NK-92 (cell line): ENCODE measurements around the gene TNIP3.
"Not testable (repeated sequence)": the region's sequence is repeated elsewhere in the genome, so short reads cannot be mapped to it uniquely, and the experiment has no call there.

Source experiments
- DNase-seq: peaks from one replicate; lab custom pipeline; 2025; ENCODE audit not compliant: unreplicated experiment; lab: John Stamatoyannopoulos, UW

The TNIP3 gene, protein sequence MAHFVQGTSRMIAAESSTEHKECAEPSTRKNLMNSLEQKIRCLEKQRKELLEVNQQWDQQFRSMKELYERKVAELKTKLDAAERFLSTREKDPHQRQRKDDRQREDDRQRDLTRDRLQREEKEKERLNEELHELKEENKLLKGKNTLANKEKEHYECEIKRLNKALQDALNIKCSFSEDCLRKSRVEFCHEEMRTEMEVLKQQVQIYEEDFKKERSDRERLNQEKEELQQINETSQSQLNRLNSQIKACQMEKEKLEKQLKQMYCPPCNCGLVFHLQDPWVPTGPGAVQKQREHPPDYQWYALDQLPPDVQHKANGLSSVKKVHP

DNA sequence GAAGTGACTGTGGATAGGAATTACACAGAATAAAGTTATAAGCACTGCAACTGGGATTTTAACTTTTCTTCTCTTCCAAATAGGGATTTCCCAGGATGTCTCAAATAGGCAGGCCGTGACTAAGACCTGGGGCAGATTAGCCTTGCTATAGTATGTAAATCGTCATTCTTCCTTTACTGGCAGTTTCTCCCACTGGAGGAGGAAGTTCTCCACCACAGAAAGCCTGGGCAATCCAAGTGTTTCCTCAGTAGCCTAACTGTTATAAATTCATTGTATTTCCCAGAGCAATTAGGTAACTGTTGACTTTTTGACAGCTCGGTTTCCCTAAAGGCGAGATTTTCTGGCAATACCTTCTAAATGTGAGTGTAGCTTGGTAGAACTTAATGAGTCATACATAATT lies at the start of gene TNIP3:
Gene TNIP3 (minus strand): TSS at position 31 of the 400 bp plus-strand sequence. CDS start 196 bp downstream, outside the sequence.
- no peak for DNase-seq

DNA sequence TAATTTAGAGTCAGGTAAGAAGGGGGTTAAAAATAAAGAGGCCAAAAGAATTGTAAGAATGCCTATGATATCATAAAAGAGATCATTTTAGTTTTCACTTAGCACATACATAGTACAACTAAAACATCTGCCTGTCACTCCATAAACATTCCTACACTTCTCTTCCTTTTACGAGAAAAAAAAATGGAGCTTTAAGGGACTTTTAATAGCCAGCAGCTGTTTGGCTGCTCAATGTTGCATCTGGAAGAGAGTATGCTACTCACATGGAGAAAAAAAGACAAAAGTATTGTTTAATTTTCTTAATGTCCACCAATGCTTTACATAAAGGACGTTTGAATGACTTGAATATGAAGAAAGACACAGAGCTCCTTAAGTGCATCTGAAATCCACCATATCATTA lies 48.7 kb upstream of the TNIP3 start:
- DNase-seq: no peak

- DNase-seq: no peak
Observed at GRCh38 chr4:121209171-121209570, 45.0 kb upstream of the TNIP3 start.

DNA sequence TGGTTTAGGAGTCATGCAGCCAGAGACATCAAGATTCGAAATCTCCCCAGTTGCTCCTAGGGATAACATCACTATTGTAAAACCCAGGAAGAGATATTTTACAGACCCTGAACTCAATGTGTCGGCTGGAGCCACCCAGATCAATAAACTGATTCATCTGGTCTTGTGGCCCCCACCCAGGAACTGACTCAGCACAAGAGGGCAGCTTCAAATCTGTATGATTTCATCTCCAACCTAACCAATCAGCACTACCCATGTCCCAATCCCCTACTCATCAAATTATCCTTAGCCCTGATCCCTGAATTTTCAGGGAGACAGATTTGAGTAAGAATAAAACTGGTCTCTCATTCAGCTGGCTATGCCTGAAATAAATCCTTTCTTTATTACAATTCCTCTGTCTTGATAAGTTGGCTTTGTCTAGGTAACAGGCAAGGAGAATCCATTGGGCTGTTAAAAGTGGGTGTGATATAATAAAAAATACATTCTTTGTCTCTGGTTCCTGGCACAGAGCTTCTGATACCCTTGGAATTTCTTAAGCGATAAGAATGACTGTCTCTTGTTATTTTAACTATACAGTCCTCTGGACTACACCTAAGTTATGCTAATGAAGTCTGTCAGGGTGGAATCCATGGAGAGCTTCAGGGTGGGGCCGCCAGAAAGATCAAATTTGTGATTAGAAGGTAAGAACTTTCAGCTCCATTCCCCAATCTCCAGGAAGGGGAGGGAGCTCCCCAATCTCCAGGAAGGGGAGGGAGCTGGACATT lies 44.3 kb upstream of the TNIP3 start:
- DNase-seq: no peak

DNA sequence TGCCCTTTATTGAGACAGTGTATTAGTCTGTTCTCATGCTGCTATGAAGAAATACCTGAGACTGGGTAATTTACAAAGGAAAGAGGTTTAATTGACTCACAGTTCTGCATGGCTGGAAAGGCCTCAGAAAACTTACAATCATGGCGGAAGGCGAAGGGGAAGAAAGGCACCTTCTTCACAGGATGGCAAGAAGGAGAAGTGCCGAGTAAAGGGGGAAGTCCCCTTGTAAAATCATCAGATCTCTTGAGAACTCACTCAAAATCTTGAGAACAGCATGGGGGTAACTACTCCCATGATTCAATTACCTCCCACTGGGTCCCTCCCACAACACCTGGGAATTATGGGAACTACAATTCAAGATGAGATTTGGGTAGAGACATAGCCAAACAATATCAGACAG lies 41.7 kb upstream of the TNIP3 start:
- not testable (repeated sequence) for DNase-seq

DNA sequence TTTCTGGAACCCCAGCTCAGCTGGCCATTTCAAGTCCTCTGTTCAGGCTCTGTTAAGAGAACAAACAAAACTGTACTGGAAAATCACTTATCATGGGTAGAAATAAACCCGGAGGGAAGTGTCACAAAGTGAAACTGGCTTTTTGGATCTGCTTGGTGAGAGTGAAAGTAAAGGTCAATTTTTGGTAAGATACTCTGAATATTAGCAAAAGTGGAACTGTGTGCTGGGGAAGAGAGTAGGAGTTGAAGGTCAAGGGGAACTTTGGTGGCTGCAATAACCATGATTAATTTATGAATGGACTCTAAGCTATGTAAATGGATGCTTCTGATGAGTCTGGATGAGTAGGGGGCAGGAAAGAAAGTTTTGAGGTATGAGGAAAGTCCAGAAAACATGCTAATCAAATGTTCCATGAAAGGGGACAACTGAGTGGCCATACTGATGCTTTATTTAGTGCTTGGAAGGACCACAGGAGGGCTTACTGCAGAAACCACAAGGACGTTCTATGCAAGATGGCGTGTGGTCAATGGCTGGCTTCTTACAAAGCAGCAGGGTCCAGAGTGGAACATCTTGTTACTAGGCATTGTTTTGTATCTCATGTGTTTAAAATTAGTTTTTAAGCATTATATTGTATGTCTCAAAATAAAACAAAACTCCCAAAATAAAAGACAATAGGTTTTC lies 36.8 kb upstream of the TNIP3 start:
- DNase-seq: no peak

DNA sequence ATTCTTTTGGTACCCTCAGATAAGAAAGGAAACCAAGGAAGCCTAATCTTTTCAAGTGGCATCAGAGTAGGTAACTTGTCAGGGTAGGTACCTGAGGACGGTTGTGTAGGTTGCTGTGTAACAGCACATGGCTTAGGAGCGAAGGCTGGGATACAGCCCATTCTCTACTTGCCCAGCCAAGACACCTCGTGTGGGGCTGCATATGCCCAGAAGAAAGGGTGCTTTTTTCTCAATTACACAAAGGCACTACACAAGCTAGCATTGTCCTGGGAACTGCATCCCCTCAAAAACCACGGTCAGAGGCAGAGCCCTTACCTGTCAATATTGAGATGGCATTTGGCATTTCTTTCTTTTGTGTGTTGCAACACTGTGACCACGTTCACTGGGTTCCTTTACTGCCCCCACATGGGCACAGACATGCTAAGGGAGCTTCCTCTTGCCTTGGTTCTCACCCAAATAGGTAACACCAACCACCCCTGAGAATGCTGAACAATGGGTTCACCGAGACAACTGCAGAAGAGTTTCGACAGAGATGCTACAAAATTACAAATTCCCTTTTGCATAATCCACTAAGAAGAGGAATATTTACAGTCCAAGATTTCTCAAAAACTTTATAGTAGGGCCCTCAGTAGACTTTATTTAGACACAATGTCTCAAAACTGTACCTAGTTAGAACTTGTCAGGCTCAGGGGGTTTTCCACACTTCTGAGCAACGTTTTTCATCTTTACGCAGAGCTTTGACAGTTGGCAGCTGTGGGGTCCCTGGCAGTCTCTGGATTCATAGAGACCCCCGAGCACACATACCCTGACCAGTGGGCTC lies 35.8 kb upstream of the TNIP3 start:
- DNase-seq: no peak

DNA sequence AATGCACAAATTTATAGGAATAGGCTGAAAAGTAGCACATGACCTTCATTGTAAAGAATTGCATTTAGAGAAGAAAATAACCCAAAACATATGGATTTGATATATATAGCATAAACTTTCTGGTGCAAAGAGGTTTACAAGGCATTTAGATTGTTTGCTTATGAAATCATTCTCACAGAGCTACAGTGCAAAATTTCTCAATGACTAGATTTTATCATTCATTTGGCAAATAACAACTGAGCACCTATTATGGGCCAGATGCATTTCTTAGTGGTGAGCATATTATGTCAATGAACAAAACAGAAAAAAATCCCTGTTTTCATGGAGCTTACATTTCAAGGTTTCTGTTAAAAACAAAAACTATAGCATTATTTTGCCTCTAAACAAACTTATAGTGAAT lies 34.1 kb upstream of the TNIP3 start:
- DNase-seq: no peak

GRCh38 chr4:121195649-121196048 lies 31.5 kb upstream of the TNIP3 start:
- DNase-seq: no peak

- no peak for DNase-seq
Observed at GRCh38 chr4:121192480-121192879, 28.4 kb upstream of the TNIP3 start.

- DNase-seq: no peak
Observed at GRCh38 chr4:121192013-121192412, 27.9 kb upstream of the TNIP3 start.

GRCh38 chr4:121191361-121191760 lies 27.2 kb upstream of the TNIP3 start:
- no peak for DNase-seq

GRCh38 chr4:121190389-121190788 lies 26.3 kb upstream of the TNIP3 start:
- DNase-seq: no peak

GRCh38 chr4:121189326-121190215 lies 25.4 kb upstream of the TNIP3 start:
- DNase-seq: no peak

GRCh38 chr4:121187206-121187605 lies 23.1 kb upstream of the TNIP3 start:
- no peak for DNase-seq

GRCh38 chr4:121185960-121186359 lies 21.8 kb upstream of the TNIP3 start:
- DNase-seq: no peak

DNA sequence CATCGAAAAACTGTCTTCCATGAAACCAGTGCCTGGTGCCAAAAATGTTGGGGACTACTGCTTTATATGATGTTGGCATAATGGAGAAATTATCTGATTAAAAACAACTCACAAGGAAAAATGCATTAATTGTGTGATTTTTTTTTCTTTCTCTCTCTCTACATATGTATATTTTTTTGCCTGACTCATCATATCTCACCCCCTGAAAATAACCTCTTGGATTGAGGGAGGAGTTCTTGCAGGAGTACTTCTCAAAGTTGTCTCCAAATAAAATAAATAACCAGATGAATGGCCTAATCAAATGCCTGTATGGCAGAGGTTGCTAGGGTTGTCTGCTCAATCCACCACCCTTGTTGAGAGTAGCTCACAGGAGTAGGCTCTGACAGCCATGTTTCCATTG lies 19.9 kb upstream of the TNIP3 start:
- DNase-seq: no peak

DNA sequence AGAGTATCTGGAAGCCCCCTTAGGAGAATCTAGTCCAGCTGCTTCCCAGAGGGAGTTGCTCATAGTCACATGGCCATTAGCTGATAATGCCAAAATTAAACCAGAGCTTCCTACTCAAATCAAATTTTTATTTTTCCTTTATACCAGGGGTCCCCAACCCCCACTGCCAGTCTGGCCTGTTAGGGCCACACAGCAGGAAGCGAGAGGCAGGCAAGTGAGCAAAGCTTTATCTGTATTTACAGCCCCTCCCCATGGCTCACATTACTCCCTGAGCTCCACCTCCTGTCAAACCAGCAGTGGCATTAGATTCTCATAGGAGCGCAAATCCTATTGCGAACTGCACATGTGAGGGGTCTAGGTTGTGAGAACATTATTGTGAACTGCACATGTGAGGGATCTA lies 19.2 kb upstream of the TNIP3 start:
- DNase-seq: no peak

GRCh38 chr4:121182296-121182695 lies 18.2 kb upstream of the TNIP3 start:
- no peak for DNase-seq

DNA sequence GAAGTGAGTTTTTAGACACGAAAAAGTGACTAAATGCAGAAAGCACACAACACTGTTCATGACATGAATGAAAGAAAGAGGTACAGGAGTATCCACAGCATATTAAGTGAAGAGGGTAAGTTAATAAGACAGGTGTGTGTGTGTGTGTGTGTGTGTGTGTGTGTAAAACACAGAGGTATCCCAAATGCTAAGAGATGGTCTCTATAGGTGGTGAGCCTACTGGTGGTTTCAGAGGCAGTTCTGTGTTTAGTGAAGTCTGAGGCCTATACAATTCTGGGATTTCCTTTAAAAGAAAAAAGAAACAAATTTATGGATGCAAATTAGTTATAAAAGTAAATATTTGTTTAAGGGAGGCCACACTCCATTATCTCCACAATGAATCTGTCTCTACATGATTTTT lies 17.4 kb upstream of the TNIP3 start:
- no peak for DNase-seq
